Peyer's patch (tissue), 4 donors: ENCODE data around the gene SPATA6.

Experiments
- CTCF ChIP-seq, 6 experiments: fragments of 450-650 bp in 4 of 6; fragments of 200-600 bp in 2 of 6; sonication (generic) in 1 of 6; IDR thresholded peaks; one replicate each; pipeline ENCODE4 v1.5.1; 2017 to 2019; ENCODE audit warnings: antibody characterized with exemption in 6 of 6, mild to moderate bottlenecking in 3 of 6, moderate library complexity in 1 of 6
- POLR2A ChIP-seq, 2 donors: fragments of 450-650 bp; IDR thresholded peaks; one replicate each; pipeline ENCODE4 v1.5.1; 2017; ENCODE audit warnings: antibody characterized with exemption in 2 of 2, mild to moderate bottlenecking in 2 of 2, moderate library complexity in 2 of 2

GRCh38 chr1:48499211-48499735, 27.3 kb upstream of the SPATA6 start:
- TF ChIP-seq POLR2A (IDR thresholded peaks at IDR 0.05) (no peak), CTCF (IDR thresholded peaks at IDR 0.05) (no peak)
